ENCODE measurements around the gene CHST1.
A peak's percentile ranks its signal among the peaks of the same experiment; 100 is the strongest.

The CHST1 gene

DNA sequence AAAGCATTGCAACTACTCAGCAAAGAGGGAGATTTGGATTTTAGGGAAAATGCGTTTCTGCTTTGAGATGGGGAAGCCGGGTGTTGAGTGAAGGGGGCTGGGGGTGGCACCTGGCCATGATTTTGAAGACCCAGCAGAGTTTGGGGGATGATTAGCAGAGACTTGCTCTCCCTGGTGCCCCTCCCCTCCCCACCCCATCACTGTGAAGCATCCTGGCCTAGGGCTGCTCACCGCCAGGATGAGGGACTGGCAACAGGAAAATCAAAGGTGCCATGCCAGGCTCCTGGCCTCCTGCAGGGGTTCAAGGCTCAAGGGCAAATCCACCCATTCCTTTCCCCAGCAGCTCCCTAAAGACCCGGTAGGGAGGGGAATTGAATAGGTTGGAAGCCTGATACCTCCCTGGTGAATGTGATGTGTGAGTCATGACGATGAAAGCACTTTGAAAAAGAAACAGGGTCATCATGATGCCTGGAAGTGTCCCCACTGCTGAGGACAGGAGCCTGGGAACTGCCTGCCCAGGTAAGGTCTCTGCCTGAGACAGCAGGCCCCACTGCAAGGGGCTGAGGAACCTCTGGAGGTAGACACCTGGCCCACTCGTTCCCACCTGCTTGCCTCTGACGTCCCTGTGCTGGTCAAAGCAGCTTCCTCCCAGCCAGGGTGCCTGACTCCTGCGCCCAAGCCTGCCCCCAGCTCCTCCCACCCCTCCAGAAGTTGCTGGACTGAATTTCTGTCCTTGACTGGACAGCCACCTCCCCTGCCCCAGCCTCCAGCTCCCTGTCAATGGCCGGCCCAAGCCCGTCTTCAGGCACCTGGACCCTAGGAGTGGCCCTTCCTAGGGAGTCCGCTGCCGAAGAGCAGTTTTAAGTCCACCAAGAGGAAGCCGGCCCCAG is 1.7 kb downstream of the CHST1 start:
- Histone ChIP-seq H3K36me3 (replicated peaks) (no peaks in the 10 kb centered on the region), H3K27ac (peak overlapping the region; percentile 59), H3K4me3 (ENCODE audit: low read depth, low read length) (peak overlapping the region; percentile 57), H3K27me3 (replicated peaks) (peaks cover 33% of the 10 kb centered on the region)
- in situ Hi-C loops (cut with HindIII; ENCODE audit: low pct_ligation_motif_present, low sequenced_read_pairs), result loop anchor here (25.0 kb wide), 1 partner anchor 276 kb away; no protein-coding TSS in a partner anchor
- TF ChIP-seq, protein P1, sequence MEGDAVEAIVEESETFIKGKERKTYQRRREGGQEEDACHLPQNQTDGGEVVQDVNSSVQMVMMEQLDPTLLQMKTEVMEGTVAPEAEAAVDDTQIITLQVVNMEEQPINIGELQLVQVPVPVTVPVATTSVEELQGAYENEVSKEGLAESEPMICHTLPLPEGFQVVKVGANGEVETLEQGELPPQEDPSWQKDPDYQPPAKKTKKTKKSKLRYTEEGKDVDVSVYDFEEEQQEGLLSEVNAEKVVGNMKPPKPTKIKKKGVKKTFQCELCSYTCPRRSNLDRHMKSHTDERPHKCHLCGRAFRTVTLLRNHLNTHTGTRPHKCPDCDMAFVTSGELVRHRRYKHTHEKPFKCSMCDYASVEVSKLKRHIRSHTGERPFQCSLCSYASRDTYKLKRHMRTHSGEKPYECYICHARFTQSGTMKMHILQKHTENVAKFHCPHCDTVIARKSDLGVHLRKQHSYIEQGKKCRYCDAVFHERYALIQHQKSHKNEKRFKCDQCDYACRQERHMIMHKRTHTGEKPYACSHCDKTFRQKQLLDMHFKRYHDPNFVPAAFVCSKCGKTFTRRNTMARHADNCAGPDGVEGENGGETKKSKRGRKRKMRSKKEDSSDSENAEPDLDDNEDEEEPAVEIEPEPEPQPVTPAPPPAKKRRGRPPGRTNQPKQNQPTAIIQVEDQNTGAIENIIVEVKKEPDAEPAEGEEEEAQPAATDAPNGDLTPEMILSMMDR (IDR thresholded peaks at IDR 0.05; ENCODE audit: low read depth, low read length, missing control alignments), result no peak
- DNase-seq, result no peak

DNA sequence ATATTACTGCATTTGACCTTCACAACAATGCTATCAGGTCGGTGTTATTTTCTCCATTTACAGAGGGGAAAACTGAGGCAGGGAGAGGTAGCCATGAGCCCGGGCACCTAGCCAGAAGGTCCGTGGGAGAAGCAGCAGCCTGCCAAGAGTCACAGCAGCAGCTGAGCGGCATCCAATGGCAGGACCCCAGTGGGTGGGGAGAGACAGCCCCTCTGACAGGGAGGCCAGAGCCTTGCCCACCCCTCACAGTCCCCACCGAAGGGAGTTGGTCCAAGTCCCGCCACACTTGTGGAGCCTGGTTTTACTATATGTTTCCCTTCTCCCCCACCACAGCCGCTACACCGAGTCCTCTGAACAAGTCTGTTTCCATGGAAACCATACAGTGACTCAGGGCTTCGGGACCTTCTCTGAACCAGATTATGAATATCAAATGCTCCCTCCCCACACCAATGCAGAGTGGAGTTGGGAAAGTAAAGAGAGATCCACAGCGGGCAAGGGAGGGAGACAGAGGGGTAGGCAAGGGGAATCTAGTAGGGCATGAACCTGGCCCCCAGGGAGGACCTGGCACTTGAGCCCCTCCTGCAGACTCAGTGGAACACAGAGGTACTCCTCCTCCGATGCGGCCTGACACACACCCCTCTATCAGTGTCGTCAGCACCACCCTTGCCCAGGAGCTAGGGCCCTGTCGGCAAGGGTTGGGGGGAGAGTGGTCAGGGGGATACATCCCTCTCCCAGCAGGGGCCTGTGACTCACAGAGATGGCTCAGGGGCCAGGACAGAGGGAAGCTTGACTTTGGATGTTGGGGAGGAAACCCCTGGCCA is 2.5 kb downstream of the CHST1 start:
- peaks cover 28% of the 10 kb centered on the region for H3K27me3 ChIP-seq (replicated peaks)
- in situ Hi-C loops (cut with HindIII; ENCODE audit: low pct_ligation_motif_present, low sequenced_read_pairs), result loop anchor here (25.0 kb wide), 1 partner anchor 276 kb away; no protein-coding TSS in a partner anchor
- peak; percentile 97 for DNase-seq
- TF ChIP-seq, protein P1 (IDR thresholded peaks at IDR 0.05; ENCODE audit: low read depth, low read length, missing control alignments), result no peak
- H3K4me3 ChIP-seq (ENCODE audit: low read depth, low read length), result peak overlapping the region; percentile 45
- H3K36me3 ChIP-seq (replicated peaks), result no peaks in the 10 kb centered on the region
- H3K27ac ChIP-seq, result peak overlapping the region; percentile 59

DNA sequence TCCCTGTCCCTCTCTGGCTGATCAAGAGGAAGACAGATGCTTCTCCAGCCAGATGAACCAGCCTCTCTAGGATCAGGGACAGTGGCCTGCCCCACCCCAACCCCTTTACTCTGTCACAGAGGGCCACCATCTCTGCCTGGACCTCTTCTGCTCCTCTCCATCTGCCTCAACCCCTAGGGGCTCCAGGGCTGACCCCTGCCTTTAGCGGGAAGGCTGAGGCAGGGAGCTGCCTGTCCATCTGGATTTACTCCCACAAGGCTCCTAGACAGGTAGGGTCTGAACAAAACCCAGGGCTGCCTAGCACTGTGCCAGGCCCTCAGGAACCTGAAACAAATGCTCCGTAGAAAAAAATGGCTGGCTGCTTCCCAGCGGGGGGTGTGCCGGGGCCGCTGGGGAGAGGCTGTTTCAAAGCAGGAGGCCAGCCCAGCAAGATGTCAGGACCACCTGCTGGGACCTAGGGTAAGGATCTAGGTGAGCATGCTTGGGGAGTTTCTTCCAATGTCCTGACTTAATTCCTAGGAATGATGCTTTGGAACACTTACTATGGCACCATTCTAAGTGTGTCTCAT is 3.2 kb downstream of the CHST1 start:
- Histone ChIP-seq H3K36me3 (replicated peaks) (no peaks in the 10 kb centered on the region), H3K27me3 (replicated peaks) (peaks cover 26% of the 10 kb centered on the region), H3K27ac (peak overlapping the region; percentile 59), H3K4me3 (ENCODE audit: low read depth, low read length) (no peak overlapping the region)
- DNase-seq, result no peak
- in situ Hi-C loops (cut with HindIII; ENCODE audit: low pct_ligation_motif_present, low sequenced_read_pairs), result loop anchor here (25.0 kb wide), 1 partner anchor 275 kb away; no protein-coding TSS in a partner anchor
- TF ChIP-seq, protein P1 (IDR thresholded peaks at IDR 0.05; ENCODE audit: low read depth, low read length, missing control alignments), result no peak

DNA sequence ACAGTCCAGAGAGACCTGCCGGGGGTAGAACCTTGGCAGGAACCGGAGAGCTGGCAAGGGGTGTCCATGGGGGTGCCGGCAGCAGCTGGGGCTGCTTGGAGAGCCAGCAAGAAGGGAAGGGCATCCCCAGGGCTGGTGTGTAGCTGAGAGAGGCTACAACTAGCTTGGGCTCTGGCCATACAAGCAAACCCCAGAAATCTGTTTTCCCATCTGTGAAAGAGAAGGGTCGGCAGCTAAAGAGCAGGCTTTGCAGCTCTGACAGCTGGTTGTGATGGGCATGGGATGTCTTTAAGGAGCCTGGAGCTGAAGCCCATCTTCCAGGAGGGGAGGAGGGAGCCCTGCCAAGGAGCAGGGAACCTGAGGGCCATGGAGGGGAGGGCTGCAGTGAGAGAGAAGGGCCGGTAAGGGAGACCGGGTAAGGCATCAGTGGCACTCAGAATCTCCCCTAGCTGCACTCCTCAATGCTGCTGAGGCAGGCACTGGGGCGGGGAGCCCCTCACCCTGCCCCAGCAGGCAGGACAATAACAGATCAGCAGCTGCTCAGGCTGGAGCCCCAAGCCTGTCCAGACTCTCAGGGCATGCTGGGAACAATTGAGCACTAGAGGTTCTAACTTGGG is 3.9 kb downstream of the CHST1 start:
- peaks cover 20% of the 10 kb centered on the region for H3K27me3 ChIP-seq (replicated peaks)
- in situ Hi-C loops (cut with HindIII; ENCODE audit: low pct_ligation_motif_present, low sequenced_read_pairs), result loop anchor here (25.0 kb wide), 1 partner anchor 274 kb away; no protein-coding TSS in a partner anchor

More for the DNA sequence above, 3.9 kb downstream of the CHST1 start:
- H3K27ac ChIP-seq, result no peak overlapping the region
- H3K4me3 ChIP-seq (ENCODE audit: low read depth, low read length), result no peak overlapping the region
- no peak for DNase-seq
- no peaks in the 10 kb centered on the region for H3K36me3 ChIP-seq (replicated peaks)
- TF ChIP-seq, protein P1 (IDR thresholded peaks at IDR 0.05; ENCODE audit: low read depth, low read length, missing control alignments), result no peak
